A549 (cell line): ENCODE measurements around the gene PPP2R2C. TPM values are rescaled to one million over a fixed set of nuclear protein-coding genes. Genes with fewer than 3 reads are reported as not detected.

ENCODE experiments used
- ATAC-seq, 2 experiments: fragments of 200-7000 bp in 1 of 2; fragments of >200 bp in 1 of 2; cut with Nextera tagmentation in 1 of 2; cut with Tn5 transposase in 1 of 2; 3 replicates each; pipeline versions ENCODE4 v1.8.0 to v1.9.1; 2018 to 2020; ENCODE audit warnings: mild to moderate bottlenecking in 1 of 2, moderate library complexity in 1 of 2
- CTCF ChIA-PET: fragments of 300-600 bp; sonication (Branson Sonifier 250); formaldehyde crosslinking; extraction: SDS; loops from one replicate; lab custom pipeline; 2021; ENCODE audit warnings: antibody characterized with exemption, inconsistent platforms; lab: Yijun Ruan, JAX
- POLR2A ChIA-PET: fragments of 350-600 bp; formaldehyde crosslinking; extraction: SDS; loops from one replicate; lab custom pipeline; 2021; ENCODE audit warnings: antibody characterized with exemption, inconsistent platforms; lab: Yijun Ruan, JAX
- DNase-seq, 2 experiments: peaks; one replicate each; pipeline versions ENCODE4 v3.0.0 to v3.0.0-alpha.2; 2011 to 2016; ENCODE audit warnings: low read depth in 1 of 2, low spot score in 1 of 2
- FAIRE-seq: peaks from 2 replicates; lab custom pipeline; 2011; peaks lifted over from hg19 to GRCh38; lab: Jason Lieb, UNC
- H3K27ac ChIP-seq, 2 experiments: fragments of >200 bp; sonication (Bioruptor Twin); formaldehyde crosslinking; 3 replicates each; pipeline ENCODE4 v1.5.1; 2016 to 2017
- H3K4me1 ChIP-seq: fragments of >200 bp; sonication (Bioruptor Twin); formaldehyde crosslinking; 3 replicates; pipeline ENCODE4 v1.6.1; 2016
- H3K4me2 ChIP-seq: fragments of >200 bp; sonication (Bioruptor Twin); formaldehyde crosslinking; 3 replicates; pipeline ENCODE4 v1.6.1; 2016
- H3K4me3 ChIP-seq: fragments of >200 bp; sonication (Bioruptor Twin); formaldehyde crosslinking; 3 replicates; pipeline ENCODE4 v1.5.1; 2016
- H3K9me3 ChIP-seq: fragments of >200 bp; sonication (Bioruptor Twin); formaldehyde crosslinking; 3 replicates; pipeline ENCODE4 v1.6.1; 2016
- BHLHE40 ChIP-seq: IDR thresholded peaks from 2 replicates; pipeline ENCODE4 v1.6.1; 2012; ENCODE audit warnings: low read depth, low read length, inconsistent platforms
- CBX2 ChIP-seq: fragments of 200-600 bp; sonication (generic); IDR thresholded peaks from 2 replicates; pipeline ENCODE4 v1.6.1; 2016; ENCODE audit warnings: low read depth, mild to moderate bottlenecking, borderline replicate concordance
- CHD4 ChIP-seq: fragments of 200-600 bp; sonication (generic); IDR thresholded peaks from 2 replicates; pipeline ENCODE4 v1.6.1; 2016; ENCODE audit warnings: antibody characterized with exemption, mild to moderate bottlenecking, borderline replicate concordance
- EHMT2 ChIP-seq: fragments of 200-600 bp; sonication (generic); IDR thresholded peaks from 2 replicates; pipeline ENCODE4 v1.6.1; 2016; ENCODE audit warnings: antibody characterized with exemption, low read depth, mild to moderate bottlenecking, moderate library complexity
- FOXS1 ChIP-seq: fragments of 250-450 bp; sonication (Bioruptor Pico); IDR thresholded peaks from 2 replicates; pipeline ENCODE4 v1.5.0; 2020; ENCODE audit warnings: mild to moderate bottlenecking, moderate library complexity
- GATA3 ChIP-seq: IDR thresholded peaks from 2 replicates; pipeline ENCODE4 v1.6.1; 2012; ENCODE audit warnings: borderline replicate concordance
- HEYL ChIP-seq: fragments of 250-450 bp; sonication (Bioruptor Pico); IDR thresholded peaks from 2 replicates; pipeline ENCODE4 v1.8.0; 2021; ENCODE audit warnings: mild to moderate bottlenecking, moderate library complexity
- HOXA7 ChIP-seq: fragments of 250-450 bp; sonication (Bioruptor Pico); IDR thresholded peaks from 2 replicates; pipeline ENCODE4 v1.5.0; 2020; ENCODE audit warnings: mild to moderate bottlenecking, moderate library complexity
- HOXB5 ChIP-seq: fragments of 250-450 bp; sonication (Bioruptor Pico); IDR thresholded peaks from 2 replicates; pipeline ENCODE4 v1.5.0; 2020; ENCODE audit warnings: mild to moderate bottlenecking, moderate library complexity
- KDM1A ChIP-seq: fragments of 200-600 bp; sonication (generic); IDR thresholded peaks from 2 replicates; pipeline ENCODE4 v1.6.1; 2016; ENCODE audit warnings: low read depth, mild to moderate bottlenecking
- KDM5A ChIP-seq: fragments of 200-600 bp; sonication (generic); IDR thresholded peaks from 2 replicates; pipeline ENCODE4 v1.6.1; 2016; ENCODE audit warnings: antibody characterized with exemption, mild to moderate bottlenecking
- POLR2AphosphoS2 ChIP-seq: conservative IDR thresholded peaks from 2 replicates; pipeline ENCODE4 v1.6.1; 2012; ENCODE audit warnings: low read length, improper control_type of control experiment, inconsistent platforms
- RAD21 ChIP-seq, 2 experiments: fragments of >200 bp in 1 of 2; sonication (Bioruptor Twin) in 1 of 2; formaldehyde crosslinking in 1 of 2; IDR thresholded peaks in 1 of 2; conservative IDR thresholded peaks in 1 of 2; 2 replicates in 1 of 2; 3 replicates in 1 of 2; pipeline ENCODE4 v1.6.1; 2012 to 2018; ENCODE audit warnings: inconsistent platforms in 1 of 2
- RARB ChIP-seq: fragments of 250-450 bp; sonication (Bioruptor Pico); IDR thresholded peaks from 2 replicates; pipeline ENCODE4 v1.8.0; 2021; ENCODE audit warnings: mild to moderate bottlenecking, moderate library complexity
- RFX5 ChIP-seq: fragments of 450-650 bp; IDR thresholded peaks from 2 replicates; pipeline ENCODE4 v1.7.1; 2014; ENCODE audit warnings: antibody characterized with exemption, mild to moderate bottlenecking, moderate library complexity
- SMC3 ChIP-seq: fragments of >200 bp; sonication (Bioruptor Twin); formaldehyde crosslinking; IDR thresholded peaks from 3 replicates; pipeline ENCODE4 v1.6.1; 2018; ENCODE audit warnings: inconsistent platforms
- WGBS: methylation state at CpG from one replicate; pipeline ENCODE4 v1.1.6; 2017; ENCODE audit errors: missing lambda C conversion rate; 5-methylcytosine and 5-hydroxymethylcytosine counted together
- polyA plus RNA-seq, 4 experiments: library from polyadenylated mRNA; depleted of rRNA in 3 of 4; stranded (reverse); fragments of >200 nt; fragmentation: RNase III in 1 of 4; extraction: RNeasy Plus Mini Kit Qiagen cat#74134 plus additional on column Dnase treatment in 1 of 4; gene quantifications; 2 replicates in 3 of 4; 3 replicates in 1 of 4; pipeline ENCODE4 v1.2.3, GENCODE V29; 2011 to 2017
- TF ChIP-seq, protein P1 (sequence below): fragments of >200 bp; sonication (Bioruptor Twin); formaldehyde crosslinking; IDR thresholded peaks from 2 replicates; pipeline ENCODE4 v1.6.1; 2016
- TF ChIP-seq, protein P2 (sequence below): fragments of 250-450 bp; sonication (Bioruptor Pico); IDR thresholded peaks from 2 replicates; pipeline ENCODE4 v1.5.0; 2021; ENCODE audit warnings: mild to moderate bottlenecking, moderate library complexity, borderline replicate concordance
- TF ChIP-seq, protein P3 (sequence below): fragments of 250-450 bp; sonication (Bioruptor Pico); IDR thresholded peaks from 2 replicates; pipeline ENCODE4 v1.5.0; 2020; ENCODE audit warnings: low read depth, mild to moderate bottlenecking, moderate library complexity
- TF ChIP-seq, protein P4 (sequence below): fragments of >200 bp; sonication (Bioruptor Twin); formaldehyde crosslinking; IDR thresholded peaks from 3 replicates; pipeline ENCODE4 v1.6.1; 2016
- TF ChIP-seq, protein P5 (sequence below): IDR thresholded peaks from 2 replicates; pipeline ENCODE4 v1.6.1; 2012

The PPP2R2C gene
- polyA plus RNA-seq, 2 of the 4 experiments (the other 2 are of a cell fraction), result 23.9 to 29.4 TPM

DNA sequence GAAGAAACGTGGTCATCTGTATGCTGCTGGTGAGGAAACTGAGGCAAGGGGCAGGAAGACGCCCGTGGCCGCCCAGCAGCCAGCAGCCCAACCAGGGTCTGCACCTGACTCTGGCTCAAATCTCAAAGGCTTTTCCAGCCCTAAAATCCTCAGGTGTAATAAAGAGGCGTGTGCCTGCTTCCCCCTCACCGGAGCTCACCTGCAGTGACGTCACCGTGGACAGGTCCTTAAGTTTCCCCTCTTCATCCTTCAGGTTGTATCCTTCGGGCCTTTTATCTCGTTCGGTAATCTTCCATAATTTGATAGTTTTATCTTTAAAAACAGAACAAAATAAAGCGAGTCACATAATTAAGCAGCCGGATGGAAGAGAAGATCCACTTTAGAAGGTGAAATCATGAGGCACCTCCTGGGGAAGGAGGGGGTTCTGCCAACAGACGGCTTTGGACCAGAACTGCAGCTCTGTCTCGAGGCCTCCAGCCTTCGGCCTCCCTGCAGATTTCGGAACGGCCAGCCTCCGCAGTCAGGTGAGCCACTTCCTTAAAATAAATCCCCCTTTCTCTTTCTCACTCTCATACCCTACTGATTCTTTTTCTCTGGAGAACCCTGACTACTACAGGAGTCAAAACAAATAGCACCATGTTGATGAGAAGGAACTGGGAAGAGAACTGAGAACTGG, 96.7 kb downstream of the PPP2R2C start:
- FAIRE-seq, result no peak
- Histone ChIP-seq H3K27ac (no peak overlapping the region), H3K4me2 (no peak overlapping the region), H3K9me3 (no peaks in the 10 kb centered on the region), H3K4me1 (no peaks in the 10 kb centered on the region), H3K4me3 (no peak overlapping the region)
- TF ChIP-seq, protein P1, sequence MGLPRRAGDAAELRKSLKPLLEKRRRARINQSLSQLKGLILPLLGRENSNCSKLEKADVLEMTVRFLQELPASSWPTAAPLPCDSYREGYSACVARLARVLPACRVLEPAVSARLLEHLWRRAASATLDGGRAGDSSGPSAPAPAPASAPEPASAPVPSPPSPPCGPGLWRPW, result no peak
- TF ChIP-seq KDM5A (no peak), RFX5 (no peak), HOXB5 (CRISPR knock-in tag) (no peak), GATA3 (no peak), POLR2AphosphoS2 (no peak)
- ATAC-seq, result no peak
- 88% methylated on average over 19 of the region's 19 CpGs for WGBS
- ChIA-PET CTCF (interaction anchor here (1.6 kb wide), 1 partner anchor 9 kb away, joined by 4 read pairs; no protein-coding TSS in a partner anchor), POLR2A (no interaction called here)
- no peak for DNase-seq

DNA sequence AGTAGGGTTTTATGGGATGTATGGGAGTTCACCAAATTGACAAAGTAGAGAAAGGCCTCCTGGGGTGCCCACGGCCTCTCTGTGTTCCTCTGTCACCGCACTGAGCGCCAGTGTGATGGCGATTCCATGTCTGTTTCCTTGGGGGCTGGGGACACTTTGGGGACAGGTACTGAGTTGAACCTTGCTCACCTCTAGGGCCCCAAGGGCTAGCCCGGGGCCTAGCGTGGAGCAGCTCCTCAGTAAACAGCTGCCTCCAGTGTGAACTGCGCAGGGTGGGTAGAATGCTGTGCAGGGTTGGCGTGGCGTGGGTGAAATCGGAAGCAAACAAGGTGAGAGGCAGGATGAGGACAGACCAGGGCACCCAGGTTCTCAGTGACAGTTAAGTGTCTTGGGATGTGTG, 97.8 kb downstream of the PPP2R2C start:
- TF ChIP-seq, protein P1, result no peak
- TF ChIP-seq KDM1A (no peak), CBX2 (no peak), HEYL (CRISPR knock-in tag) (no peak), BHLHE40 (no peak), GATA3 (no peak), RAD21 (conservative IDR thresholded peaks at IDR 0.05 in 1 of 2, IDR thresholded peaks at IDR 0.05 in 1 of 2) (no peak), SMC3 (no peak), CHD4 (no peak), HOXA7 (no peak), RARB (CRISPR knock-in tag) (no peak), EHMT2 (no peak), FOXS1 (CRISPR knock-in tag) (no peak)
- TF ChIP-seq, protein P2, sequence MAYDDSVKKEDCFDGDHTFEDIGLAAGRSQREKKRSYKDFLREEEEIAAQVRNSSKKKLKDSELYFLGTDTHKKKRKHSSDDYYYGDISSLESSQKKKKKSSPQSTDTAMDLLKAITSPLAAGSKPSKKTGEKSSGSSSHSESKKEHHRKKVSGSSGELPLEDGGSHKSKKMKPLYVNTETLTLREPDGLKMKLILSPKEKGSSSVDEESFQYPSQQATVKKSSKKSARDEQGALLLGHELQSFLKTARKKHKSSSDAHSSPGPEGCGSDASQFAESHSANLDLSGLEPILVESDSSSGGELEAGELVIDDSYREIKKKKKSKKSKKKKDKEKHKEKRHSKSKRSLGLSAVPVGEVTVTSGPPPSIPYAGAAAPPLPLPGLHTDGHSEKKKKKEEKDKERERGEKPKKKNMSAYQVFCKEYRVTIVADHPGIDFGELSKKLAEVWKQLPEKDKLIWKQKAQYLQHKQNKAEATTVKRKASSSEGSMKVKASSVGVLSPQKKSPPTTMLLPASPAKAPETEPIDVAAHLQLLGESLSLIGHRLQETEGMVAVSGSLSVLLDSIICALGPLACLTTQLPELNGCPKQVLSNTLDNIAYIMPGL, result no peak
- TF ChIP-seq, protein P3, sequence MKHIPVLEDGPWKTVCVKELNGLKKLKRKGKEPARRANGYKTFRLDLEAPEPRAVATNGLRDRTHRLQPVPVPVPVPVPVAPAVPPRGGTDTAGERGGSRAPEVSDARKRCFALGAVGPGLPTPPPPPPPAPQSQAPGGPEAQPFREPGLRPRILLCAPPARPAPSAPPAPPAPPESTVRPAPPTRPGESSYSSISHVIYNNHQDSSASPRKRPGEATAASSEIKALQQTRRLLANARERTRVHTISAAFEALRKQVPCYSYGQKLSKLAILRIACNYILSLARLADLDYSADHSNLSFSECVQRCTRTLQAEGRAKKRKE (CRISPR knock-in tag), result no peak
- TF ChIP-seq, protein P4, sequence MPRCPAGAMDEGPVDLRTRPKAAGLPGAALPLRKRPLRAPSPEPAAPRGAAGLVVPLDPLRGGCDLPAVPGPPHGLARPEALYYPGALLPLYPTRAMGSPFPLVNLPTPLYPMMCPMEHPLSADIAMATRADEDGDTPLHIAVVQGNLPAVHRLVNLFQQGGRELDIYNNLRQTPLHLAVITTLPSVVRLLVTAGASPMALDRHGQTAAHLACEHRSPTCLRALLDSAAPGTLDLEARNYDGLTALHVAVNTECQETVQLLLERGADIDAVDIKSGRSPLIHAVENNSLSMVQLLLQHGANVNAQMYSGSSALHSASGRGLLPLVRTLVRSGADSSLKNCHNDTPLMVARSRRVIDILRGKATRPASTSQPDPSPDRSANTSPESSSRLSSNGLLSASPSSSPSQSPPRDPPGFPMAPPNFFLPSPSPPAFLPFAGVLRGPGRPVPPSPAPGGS, result no peak
- TF ChIP-seq, protein P5, sequence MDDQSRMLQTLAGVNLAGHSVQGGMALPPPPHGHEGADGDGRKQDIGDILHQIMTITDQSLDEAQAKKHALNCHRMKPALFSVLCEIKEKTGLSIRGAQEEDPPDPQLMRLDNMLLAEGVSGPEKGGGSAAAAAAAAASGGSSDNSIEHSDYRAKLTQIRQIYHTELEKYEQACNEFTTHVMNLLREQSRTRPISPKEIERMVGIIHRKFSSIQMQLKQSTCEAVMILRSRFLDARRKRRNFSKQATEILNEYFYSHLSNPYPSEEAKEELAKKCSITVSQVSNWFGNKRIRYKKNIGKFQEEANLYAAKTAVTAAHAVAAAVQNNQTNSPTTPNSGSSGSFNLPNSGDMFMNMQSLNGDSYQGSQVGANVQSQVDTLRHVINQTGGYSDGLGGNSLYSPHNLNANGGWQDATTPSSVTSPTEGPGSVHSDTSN, result no peak
- Histone ChIP-seq H3K4me1 (no peaks in the 10 kb centered on the region), H3K27ac (no peak overlapping the region), H3K4me3 (no peak overlapping the region), H3K4me2 (no peak overlapping the region), H3K9me3 (no peaks in the 10 kb centered on the region)
- no peak for FAIRE-seq
- WGBS, result 91% methylated on average over 7 of the region's 10 CpGs
- no peak for ATAC-seq
- ChIA-PET POLR2A (no interaction called here), CTCF (interaction anchor here (1.5 to 2.4 kb wide), 4 partner anchors 10 to 124 kb away, joined by 4 to 10 read pairs (median 4); no protein-coding TSS in a partner anchor)
- DNase-seq, result no peak
